ENCODE measurements around the gene MAP6. TPM values are rescaled to one million over a fixed set of nuclear protein-coding genes. Genes with fewer than 3 reads are reported as not detected.

MAP6 gene
- total and polyA plus RNA-seq, 9 of the 15 experiments (the other 6 are each of a cell fraction or from before 2014, with no cell fraction given), result not detected

DNA sequence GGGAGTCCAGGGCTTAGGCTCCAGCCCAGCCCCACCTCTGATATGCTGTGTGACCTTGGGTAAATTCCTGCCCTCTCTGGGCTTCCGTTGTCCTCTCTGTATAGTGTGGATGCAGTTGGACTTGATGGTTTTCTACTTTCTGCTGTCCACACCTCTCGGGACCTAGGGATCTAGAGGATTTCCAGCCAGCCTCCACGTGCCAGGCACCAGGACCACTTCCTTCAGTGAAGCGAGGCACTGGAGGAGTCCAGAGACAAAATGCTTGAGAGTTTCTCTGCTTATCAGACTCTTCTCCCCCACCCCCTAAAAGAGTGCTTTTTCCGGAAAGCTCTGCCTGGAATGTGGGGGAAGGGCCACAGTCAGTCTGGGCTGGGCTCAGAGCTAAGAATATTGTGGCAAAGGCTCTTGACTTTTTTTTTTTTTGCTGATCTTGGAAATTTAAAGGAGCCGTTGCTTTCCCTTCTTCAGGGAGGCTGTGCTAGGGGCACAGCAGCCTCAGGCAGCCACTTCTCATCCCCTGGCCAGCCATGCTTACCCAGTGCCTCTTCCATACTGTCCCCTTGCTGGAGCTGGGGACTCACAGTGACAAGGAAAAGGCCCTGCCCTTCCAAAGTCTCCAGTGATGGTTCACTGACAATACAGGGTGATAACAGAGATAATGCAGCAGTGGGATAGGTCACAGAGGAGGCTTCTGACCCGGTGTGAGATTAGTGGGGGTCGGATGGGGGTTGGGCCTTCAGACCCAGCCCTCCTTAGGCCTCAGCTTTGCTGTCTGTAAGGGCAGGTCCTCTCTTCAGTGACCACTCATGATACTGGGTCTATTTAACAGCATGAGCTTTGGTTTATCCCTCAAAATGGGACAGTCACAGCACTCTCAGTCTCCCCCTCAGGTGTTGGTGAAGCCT lies 109.6 kb downstream of the MAP6 start (continued):
- TF ChIP-seq, protein P1, sequence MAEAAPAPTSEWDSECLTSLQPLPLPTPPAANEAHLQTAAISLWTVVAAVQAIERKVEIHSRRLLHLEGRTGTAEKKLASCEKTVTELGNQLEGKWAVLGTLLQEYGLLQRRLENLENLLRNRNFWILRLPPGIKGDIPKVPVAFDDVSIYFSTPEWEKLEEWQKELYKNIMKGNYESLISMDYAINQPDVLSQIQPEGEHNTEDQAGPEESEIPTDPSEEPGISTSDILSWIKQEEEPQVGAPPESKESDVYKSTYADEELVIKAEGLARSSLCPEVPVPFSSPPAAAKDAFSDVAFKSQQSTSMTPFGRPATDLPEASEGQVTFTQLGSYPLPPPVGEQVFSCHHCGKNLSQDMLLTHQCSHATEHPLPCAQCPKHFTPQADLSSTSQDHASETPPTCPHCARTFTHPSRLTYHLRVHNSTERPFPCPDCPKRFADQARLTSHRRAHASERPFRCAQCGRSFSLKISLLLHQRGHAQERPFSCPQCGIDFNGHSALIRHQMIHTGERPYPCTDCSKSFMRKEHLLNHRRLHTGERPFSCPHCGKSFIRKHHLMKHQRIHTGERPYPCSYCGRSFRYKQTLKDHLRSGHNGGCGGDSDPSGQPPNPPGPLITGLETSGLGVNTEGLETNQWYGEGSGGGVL (CRISPR knock-in tag; IDR thresholded peaks at IDR 0.05), result no peak
- TF ChIP-seq RBM25 (IDR thresholded peaks at IDR 0.05; ENCODE audit: low read depth, low read length, severe bottlenecking) (peak; percentile 99), ZNF232 (CRISPR knock-in tag; IDR thresholded peaks at IDR 0.05) (peak; percentile 26; the same call in 1 of the 2 replicates), MCM5 (IDR thresholded peaks at IDR 0.05; ENCODE audit: low read depth) (no peak), JUND (IDR thresholded peaks at IDR 0.05; ENCODE audit: borderline replicate concordance, low read depth, low read length) (peak; percentile 34; the same call in 1 of the 2 replicates), JUND (tag; IDR thresholded peaks at IDR 0.05; ENCODE audit: borderline replicate concordance, low read depth, low read length) (no peak; the same call in 2 of the 3 replicates), MYBL2 (IDR thresholded peaks at IDR 0.05; ENCODE audit: low read depth) (no peak), MYBL2 (CRISPR knock-in tag; IDR thresholded peaks at IDR 0.05; ENCODE audit: borderline replicate concordance) (no peak), PTRF (tag; IDR thresholded peaks at IDR 0.05) (no peak), ZNF121 (CRISPR knock-in tag; conservative IDR thresholded peaks at IDR 0.05) (no peak), HDGF (IDR thresholded peaks at IDR 0.05) (peak; percentile 59; the same call in 1 of the 2 replicates), MCM7 (IDR thresholded peaks at IDR 0.05) (no peak)
- TF ChIP-seq, protein P2, sequence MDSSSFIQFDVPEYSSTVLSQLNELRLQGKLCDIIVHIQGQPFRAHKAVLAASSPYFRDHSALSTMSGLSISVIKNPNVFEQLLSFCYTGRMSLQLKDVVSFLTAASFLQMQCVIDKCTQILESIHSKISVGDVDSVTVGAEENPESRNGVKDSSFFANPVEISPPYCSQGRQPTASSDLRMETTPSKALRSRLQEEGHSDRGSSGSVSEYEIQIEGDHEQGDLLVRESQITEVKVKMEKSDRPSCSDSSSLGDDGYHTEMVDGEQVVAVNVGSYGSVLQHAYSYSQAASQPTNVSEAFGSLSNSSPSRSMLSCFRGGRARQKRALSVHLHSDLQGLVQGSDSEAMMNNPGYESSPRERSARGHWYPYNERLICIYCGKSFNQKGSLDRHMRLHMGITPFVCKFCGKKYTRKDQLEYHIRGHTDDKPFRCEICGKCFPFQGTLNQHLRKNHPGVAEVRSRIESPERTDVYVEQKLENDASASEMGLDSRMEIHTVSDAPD (CRISPR knock-in tag; IDR thresholded peaks at IDR 0.05), result no peak
- TF ChIP-seq, protein P3, sequence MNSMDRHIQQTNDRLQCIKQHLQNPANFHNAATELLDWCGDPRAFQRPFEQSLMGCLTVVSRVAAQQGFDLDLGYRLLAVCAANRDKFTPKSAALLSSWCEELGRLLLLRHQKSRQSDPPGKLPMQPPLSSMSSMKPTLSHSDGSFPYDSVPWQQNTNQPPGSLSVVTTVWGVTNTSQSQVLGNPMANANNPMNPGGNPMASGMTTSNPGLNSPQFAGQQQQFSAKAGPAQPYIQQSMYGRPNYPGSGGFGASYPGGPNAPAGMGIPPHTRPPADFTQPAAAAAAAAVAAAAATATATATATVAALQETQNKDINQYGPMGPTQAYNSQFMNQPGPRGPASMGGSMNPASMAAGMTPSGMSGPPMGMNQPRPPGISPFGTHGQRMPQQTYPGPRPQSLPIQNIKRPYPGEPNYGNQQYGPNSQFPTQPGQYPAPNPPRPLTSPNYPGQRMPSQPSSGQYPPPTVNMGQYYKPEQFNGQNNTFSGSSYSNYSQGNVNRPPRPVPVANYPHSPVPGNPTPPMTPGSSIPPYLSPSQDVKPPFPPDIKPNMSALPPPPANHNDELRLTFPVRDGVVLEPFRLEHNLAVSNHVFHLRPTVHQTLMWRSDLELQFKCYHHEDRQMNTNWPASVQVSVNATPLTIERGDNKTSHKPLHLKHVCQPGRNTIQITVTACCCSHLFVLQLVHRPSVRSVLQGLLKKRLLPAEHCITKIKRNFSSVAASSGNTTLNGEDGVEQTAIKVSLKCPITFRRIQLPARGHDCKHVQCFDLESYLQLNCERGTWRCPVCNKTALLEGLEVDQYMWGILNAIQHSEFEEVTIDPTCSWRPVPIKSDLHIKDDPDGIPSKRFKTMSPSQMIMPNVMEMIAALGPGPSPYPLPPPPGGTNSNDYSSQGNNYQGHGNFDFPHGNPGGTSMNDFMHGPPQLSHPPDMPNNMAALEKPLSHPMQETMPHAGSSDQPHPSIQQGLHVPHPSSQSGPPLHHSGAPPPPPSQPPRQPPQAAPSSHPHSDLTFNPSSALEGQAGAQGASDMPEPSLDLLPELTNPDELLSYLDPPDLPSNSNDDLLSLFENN (IDR thresholded peaks at IDR 0.05; ENCODE audit: low read depth in 2 of 2, low read length in 2 of 2), result no peak
- TF ChIP-seq, protein P4, sequence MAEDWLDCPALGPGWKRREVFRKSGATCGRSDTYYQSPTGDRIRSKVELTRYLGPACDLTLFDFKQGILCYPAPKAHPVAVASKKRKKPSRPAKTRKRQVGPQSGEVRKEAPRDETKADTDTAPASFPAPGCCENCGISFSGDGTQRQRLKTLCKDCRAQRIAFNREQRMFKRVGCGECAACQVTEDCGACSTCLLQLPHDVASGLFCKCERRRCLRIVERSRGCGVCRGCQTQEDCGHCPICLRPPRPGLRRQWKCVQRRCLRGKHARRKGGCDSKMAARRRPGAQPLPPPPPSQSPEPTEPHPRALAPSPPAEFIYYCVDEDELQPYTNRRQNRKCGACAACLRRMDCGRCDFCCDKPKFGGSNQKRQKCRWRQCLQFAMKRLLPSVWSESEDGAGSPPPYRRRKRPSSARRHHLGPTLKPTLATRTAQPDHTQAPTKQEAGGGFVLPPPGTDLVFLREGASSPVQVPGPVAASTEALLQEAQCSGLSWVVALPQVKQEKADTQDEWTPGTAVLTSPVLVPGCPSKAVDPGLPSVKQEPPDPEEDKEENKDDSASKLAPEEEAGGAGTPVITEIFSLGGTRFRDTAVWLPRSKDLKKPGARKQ (CRISPR knock-in tag; IDR thresholded peaks at IDR 0.05), result no peak
- TF ChIP-seq, protein P5, sequence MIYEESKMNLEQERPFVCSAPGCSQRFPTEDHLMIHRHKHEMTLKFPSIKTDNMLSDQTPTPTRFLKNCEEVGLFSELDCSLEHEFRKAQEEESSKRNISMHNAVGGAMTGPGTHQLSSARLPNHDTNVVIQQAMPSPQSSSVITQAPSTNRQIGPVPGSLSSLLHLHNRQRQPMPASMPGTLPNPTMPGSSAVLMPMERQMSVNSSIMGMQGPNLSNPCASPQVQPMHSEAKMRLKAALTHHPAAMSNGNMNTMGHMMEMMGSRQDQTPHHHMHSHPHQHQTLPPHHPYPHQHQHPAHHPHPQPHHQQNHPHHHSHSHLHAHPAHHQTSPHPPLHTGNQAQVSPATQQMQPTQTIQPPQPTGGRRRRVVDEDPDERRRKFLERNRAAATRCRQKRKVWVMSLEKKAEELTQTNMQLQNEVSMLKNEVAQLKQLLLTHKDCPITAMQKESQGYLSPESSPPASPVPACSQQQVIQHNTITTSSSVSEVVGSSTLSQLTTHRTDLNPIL (CRISPR knock-in tag; IDR thresholded peaks at IDR 0.05), result no peak

All from K562 (cell line).